GM06990 (cell line): ENCODE measurements around the gene UQCR10.
"Not testable (repeated sequence)": the region's sequence is repeated elsewhere in the genome, so short reads cannot be mapped to it uniquely, and the experiment has no call there.

Experiments
- DNase-seq: peaks from one replicate; pipeline ENCODE4 v3.0.0-alpha.2; 2011; ENCODE audit not compliant: insufficient read length; ENCODE audit errors: extremely low read depth
- H3K27me3 ChIP-seq: replicated peaks from 2 replicates; pipeline ENCODE4 v1.6.0; 2011; ENCODE audit warnings: low read length; ENCODE audit not compliant: control insufficient read depth, insufficient read depth
- H3K36me3 ChIP-seq: 2 replicates; pipeline ENCODE4 v1.5.1; 2011; ENCODE audit warnings: low read length; ENCODE audit not compliant: control insufficient read depth, insufficient read depth
- H3K4me3 ChIP-seq: replicated peaks from 2 replicates; pipeline ENCODE4 v1.5.1; 2011; ENCODE audit warnings: low read depth, mild to moderate bottlenecking, control low read depth, low read length
- TF ChIP-seq, protein P1 (sequence below): IDR thresholded peaks from 2 replicates; pipeline ENCODE4 v1.5.1; 2011; ENCODE audit warnings: low read length, control low read depth, mild to moderate bottlenecking, inconsistent platforms; ENCODE audit not compliant: insufficient read depth, poor library complexity, severe bottlenecking

Gene UQCR10

DNA sequence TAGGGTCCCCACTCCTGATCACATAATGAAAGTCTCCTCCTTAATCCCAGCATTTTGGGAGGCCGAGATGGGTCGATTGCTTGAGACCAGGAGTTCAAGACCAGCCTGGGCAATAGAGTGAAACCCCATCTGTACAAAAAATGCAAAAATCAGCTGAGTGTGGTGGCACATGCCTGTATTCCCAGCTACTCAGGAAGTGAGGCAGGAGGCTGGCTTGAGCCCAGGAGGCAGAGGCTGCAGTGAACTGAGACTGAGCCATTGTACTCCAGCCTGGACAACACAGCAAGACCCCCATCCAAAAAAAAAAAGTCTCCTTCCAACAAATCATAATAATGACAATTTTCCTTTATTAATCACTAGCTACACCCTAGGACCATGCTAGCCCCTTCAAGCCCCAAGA lies 15.5 kb upstream of the UQCR10 start:
- Histone ChIP-seq H3K4me3 (no peak overlapping the region), H3K27me3 (no peaks in the 10 kb centered on the region), H3K36me3 (peaks cover 7% of the 10 kb centered on the region)
- TF ChIP-seq, protein P1, sequence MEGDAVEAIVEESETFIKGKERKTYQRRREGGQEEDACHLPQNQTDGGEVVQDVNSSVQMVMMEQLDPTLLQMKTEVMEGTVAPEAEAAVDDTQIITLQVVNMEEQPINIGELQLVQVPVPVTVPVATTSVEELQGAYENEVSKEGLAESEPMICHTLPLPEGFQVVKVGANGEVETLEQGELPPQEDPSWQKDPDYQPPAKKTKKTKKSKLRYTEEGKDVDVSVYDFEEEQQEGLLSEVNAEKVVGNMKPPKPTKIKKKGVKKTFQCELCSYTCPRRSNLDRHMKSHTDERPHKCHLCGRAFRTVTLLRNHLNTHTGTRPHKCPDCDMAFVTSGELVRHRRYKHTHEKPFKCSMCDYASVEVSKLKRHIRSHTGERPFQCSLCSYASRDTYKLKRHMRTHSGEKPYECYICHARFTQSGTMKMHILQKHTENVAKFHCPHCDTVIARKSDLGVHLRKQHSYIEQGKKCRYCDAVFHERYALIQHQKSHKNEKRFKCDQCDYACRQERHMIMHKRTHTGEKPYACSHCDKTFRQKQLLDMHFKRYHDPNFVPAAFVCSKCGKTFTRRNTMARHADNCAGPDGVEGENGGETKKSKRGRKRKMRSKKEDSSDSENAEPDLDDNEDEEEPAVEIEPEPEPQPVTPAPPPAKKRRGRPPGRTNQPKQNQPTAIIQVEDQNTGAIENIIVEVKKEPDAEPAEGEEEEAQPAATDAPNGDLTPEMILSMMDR = no peak
- no peak for DNase-seq

DNA sequence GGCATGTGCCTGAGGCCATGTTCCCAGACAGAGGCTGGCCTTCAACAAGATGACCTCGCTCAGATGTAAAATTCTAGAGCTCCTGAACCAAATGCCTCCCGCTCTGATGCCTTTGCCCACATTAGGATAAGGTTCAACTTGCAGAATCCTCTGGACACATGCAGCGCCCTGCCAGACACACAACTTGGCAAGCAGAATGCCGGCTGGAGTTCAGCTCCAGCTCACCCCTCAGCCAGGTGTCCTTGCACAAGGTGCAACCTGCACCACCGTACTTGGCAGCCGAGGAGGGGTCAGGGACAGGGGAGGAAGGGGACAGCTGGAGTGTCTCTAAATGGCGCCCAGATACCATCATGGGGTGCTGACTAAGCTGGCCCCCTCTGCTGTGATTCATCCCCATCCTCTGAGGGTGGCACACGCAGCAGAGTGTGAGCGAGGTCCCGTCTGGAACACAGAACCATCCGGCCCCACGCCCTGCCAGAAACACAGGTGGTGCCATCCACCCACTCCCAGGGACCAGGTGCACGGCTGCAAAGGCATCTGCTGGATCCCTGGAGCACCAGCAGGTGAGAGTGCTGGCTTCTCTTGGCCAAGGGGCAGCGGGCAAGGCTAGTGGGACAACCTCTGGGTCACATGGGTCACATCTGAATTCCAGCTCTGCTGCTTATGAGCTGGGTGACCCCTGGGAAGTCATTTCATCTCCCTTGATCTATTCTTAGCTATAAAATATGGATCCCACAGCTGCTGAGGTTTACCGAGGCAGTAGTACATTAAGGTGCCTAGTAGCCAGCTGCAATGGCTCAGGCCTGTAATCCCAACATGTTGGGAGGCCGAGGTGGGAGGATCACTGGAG lies 13.1 kb upstream of the UQCR10 start:
- Histone ChIP-seq H3K4me3 (no peak overlapping the region), H3K27me3 (no peaks in the 10 kb centered on the region), H3K36me3 (no peaks in the 10 kb centered on the region; the same call in 1 of the 2 replicates)
- TF ChIP-seq, protein P1 = no peak
- no peak for DNase-seq

- DNase-seq = not testable (repeated sequence)
These were observed 12.3 kb upstream of the UQCR10 start for GRCh38 chr22:29754658-29755395.

DNA sequence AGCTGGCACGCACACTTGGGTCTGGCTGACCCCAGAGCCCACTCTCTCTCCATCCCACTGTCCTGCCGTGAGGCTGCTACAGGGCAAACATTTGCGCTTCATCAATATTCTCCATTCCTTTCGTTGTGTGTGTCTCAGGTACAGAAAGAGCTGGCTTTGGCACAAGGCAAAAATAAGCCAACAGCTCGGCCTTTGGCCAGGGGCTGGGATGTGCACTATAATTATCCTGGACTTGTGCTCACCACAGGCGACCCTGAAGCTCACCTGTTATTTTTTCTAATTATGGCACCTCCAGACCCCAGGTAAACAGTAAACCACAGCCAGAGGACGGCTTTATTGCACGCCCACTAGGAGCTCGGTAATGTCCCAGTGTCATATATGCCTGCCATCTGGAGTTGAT lies 11.3 kb upstream of the UQCR10 start:
- Histone ChIP-seq H3K4me3 (no peak overlapping the region), H3K27me3 (no peaks in the 10 kb centered on the region), H3K36me3 (no peaks in the 10 kb centered on the region; the same call in 1 of the 2 replicates)
- TF ChIP-seq, protein P1 = no peak
- no peak for DNase-seq

More at GRCh38 chr22:29754658-29755395, 12.3 kb upstream of the UQCR10 start:
- H3K36me3 ChIP-seq, H3K27me3 ChIP-seq, H3K4me3 ChIP-seq: not testable (repeated sequence)

GRCh38 chr22:29756341-29756740 lies 10.8 kb upstream of the UQCR10 start:
- Histone ChIP-seq H3K4me3 (no peak overlapping the region), H3K27me3 (no peaks in the 10 kb centered on the region), H3K36me3 (no peaks in the 10 kb centered on the region; the same call in 1 of the 2 replicates)
- DNase-seq = no peak
- TF ChIP-seq, protein P1 = no peak

GRCh38 chr22:29757096-29757495 lies 10.1 kb upstream of the UQCR10 start:
- TF ChIP-seq, protein P1 = no peak
- no peak for DNase-seq
- Histone ChIP-seq H3K27me3 (no peaks in the 10 kb centered on the region), H3K36me3 (no peaks in the 10 kb centered on the region; the same call in 1 of the 2 replicates), H3K4me3 (no peak overlapping the region)
